K562 (cell line): Measurements from ENCODE around the gene SSTR5. TPM values are rescaled to one million over a fixed set of nuclear protein-coding genes. Genes with fewer than 3 reads are reported as not detected.

ENCODE experiments used
- ATAC-seq: fragments of 200-7000 bp; cut with Tn5 transposase; 3 replicates; pipeline ENCODE4 v1.9.1; 2020; ENCODE audit warnings: moderate library complexity
- BruUV-seq: library from RNA; stranded (reverse); fragments of 400-500 nt; replicated peaks from 2 replicates; lab custom pipeline; 2021; lab: Mats Ljungman, UMichigan
- CTCF ChIA-PET: fragments of 300-600 bp; formaldehyde crosslinking; extraction: SDS; loops from one replicate; lab custom pipeline; 2021; ENCODE audit warnings: low intra/inter-chr PET ratio; lab: Yijun Ruan, JAX
- POLR2A ChIA-PET: fragments of 300-600, 350-650 bp; sonication (Branson Sonifier 250); formaldehyde crosslinking; extraction: SDS; loops from one replicate; lab custom pipeline; 2021; ENCODE audit warnings: antibody characterized with exemption, inconsistent platforms; lab: Yijun Ruan, JAX
- DNase-seq, 4 experiments: peaks; one replicate each; pipeline versions ENCODE4 v3.0.0 to v3.0.0-alpha.2; 2011 to 2018; ENCODE audit warnings: low spot score in 3 of 4, mixed read lengths in 3 of 4; ENCODE audit errors: extremely low read depth in 1 of 4
- FAIRE-seq: peaks from 2 replicates; lab custom pipeline; 2011; peaks lifted over from hg19 to GRCh38; lab: Jason Lieb, UNC
- H2AFZ ChIP-seq: 2 replicates; pipeline ENCODE4 v1.6.0; 2011; ENCODE audit warnings: low read depth, low read length, control low read depth, inconsistent platforms
- H3K27ac ChIP-seq: fragments of 200-600 bp; 3 replicates; pipeline ENCODE4 v1.8.0; 2011; ENCODE audit warnings: low read depth, mild to moderate bottlenecking, control low read depth, inconsistent platforms, low read length, moderate library complexity, mixed read lengths; ENCODE audit errors: extremely low read depth
- H3K27me3 ChIP-seq, 2 experiments: fragments of 300-600 bp in 1 of 2; 2 replicates in 1 of 2; 3 replicates in 1 of 2; pipeline versions ENCODE4 v1.6.0 to v1.8.0; 2011; ENCODE audit warnings: inconsistent platforms in 2 of 2, low read length in 2 of 2, mild to moderate bottlenecking in 1 of 2, mixed read lengths in 1 of 2, moderate library complexity in 1 of 2; ENCODE audit not compliant: control insufficient read depth in 2 of 2, insufficient read depth in 2 of 2
- H3K36me3 ChIP-seq: fragments of 300-600 bp; 3 replicates; pipeline ENCODE4 v1.8.0; 2011; ENCODE audit warnings: mild to moderate bottlenecking, low read length, inconsistent platforms; ENCODE audit not compliant: control insufficient read depth, insufficient read depth
- H3K4me1 ChIP-seq, 2 experiments: fragments of 200-600 bp in 1 of 2; replicated peaks in 1 of 2; 2 replicates in 1 of 2; 3 replicates in 1 of 2; pipeline versions ENCODE4 v1.5.1 to v1.8.0; 2011; ENCODE audit warnings: inconsistent platforms in 2 of 2, low read length in 2 of 2, mild to moderate bottlenecking in 1 of 2, mixed read lengths in 1 of 2, moderate library complexity in 1 of 2; ENCODE audit not compliant: control insufficient read depth in 2 of 2, insufficient read depth in 2 of 2
- H3K4me2 ChIP-seq: 2 replicates; pipeline ENCODE4 v1.6.1; 2011; ENCODE audit warnings: low read length, control low read depth, inconsistent platforms, mixed read lengths; ENCODE audit not compliant: insufficient read depth
- H3K4me3 ChIP-seq: fragments of 200-600 bp; sonication (generic), shearing (Covaris generic); 2 replicates; pipeline ENCODE4 v1.5.1; 2016; ENCODE audit warnings: control low read depth, inconsistent platforms
- H3K79me2 ChIP-seq: fragments of 200-600 bp; 3 replicates; pipeline ENCODE4 v1.8.0; 2011; ENCODE audit warnings: low read length, inconsistent platforms; ENCODE audit not compliant: control insufficient read depth, insufficient read depth
- H3K9ac ChIP-seq, 2 experiments: 2 replicates each; pipeline versions ENCODE4 v1.6.0 to v1.6.1; 2011; ENCODE audit warnings: low read depth in 2 of 2, low read length in 2 of 2, control low read depth in 1 of 2, inconsistent platforms in 1 of 2, mild to moderate bottlenecking in 1 of 2, mixed read lengths in 1 of 2; ENCODE audit not compliant: insufficient read depth in 1 of 2
- H3K9me1 ChIP-seq: one replicate; pipeline ENCODE4 v1.6.0; 2011; ENCODE audit warnings: inconsistent platforms, mild to moderate bottlenecking, low read length, moderate library complexity; ENCODE audit not compliant: control insufficient read depth, insufficient read depth
- H3K9me3 ChIP-seq: replicated peaks from 2 replicates; pipeline ENCODE4 v1.5.1; 2011; ENCODE audit warnings: low read depth, low read length, inconsistent platforms; ENCODE audit not compliant: control insufficient read depth, insufficient read depth
- H4K20me1 ChIP-seq: replicated peaks from 2 replicates; pipeline ENCODE4 v1.6.1; 2011; ENCODE audit warnings: low read length, inconsistent platforms, mixed read lengths; ENCODE audit not compliant: control insufficient read depth, insufficient read depth
- DMBX1 ChIP-seq: fragments of 250-450 bp; sonication (Bioruptor Pico); IDR thresholded peaks from 2 replicates; pipeline ENCODE4 v1.8.0; 2022; ENCODE audit warnings: inconsistent platforms, mild to moderate bottlenecking, moderate library complexity, borderline replicate concordance
- ETV6 ChIP-seq, 3 experiments: fragments of 150-350 bp in 1 of 3; sonication (generic) in 1 of 3; formaldehyde crosslinking in 1 of 3; IDR thresholded peaks; 2 replicates each; pipeline versions ENCODE4 v1.6.1 to v1.8.0; 2014 to 2022; ENCODE audit warnings: borderline replicate concordance in 2 of 3, low read depth in 2 of 3, antibody characterized with exemption in 1 of 3, low read length in 1 of 3, mild to moderate bottlenecking in 1 of 3, missing genetic modification reagents in 1 of 3
- HDAC3 ChIP-seq: fragments of 450-650 bp; IDR thresholded peaks from 2 replicates; pipeline ENCODE4 v1.6.1; 2018; ENCODE audit warnings: borderline replicate concordance, mild to moderate bottlenecking, moderate library complexity; ENCODE audit not compliant: partially characterized antibody
- HMG20A ChIP-seq: fragments of 450-650 bp; formaldehyde crosslinking; conservative IDR thresholded peaks from 2 replicates; pipeline ENCODE4 v1.4.0; 2020; ENCODE audit warnings: mild to moderate bottlenecking, mixed read lengths
- SUPT5H ChIP-seq: fragments of 450-650 bp; IDR thresholded peaks from 2 replicates; pipeline ENCODE4 v1.6.1; 2016
- ZNF12 ChIP-seq: sonication (generic); formaldehyde crosslinking; IDR thresholded peaks from 2 replicates; pipeline ENCODE4 v1.4.0; 2020; ENCODE audit warnings: mild to moderate bottlenecking, missing genetic modification reagents
- WGBS: fragments of 100-300 bp; shearing (Covaris generic); methylation state at CpG from one replicate; pipeline ENCODE4 v1.1.6; 2016; ENCODE audit warnings: low coverage, mixed read lengths; ENCODE audit not compliant: insufficient coverage; ENCODE audit errors: missing lambda C conversion rate; 5-methylcytosine and 5-hydroxymethylcytosine counted together
- in situ Hi-C: fragments of 300-500 bp; cut with MboI; formaldehyde crosslinking; loops from 4 replicates; pipeline ENCODE4 v1.15.0; 2018; ENCODE audit warnings: inconsistent platforms, mixed read lengths
- intact Hi-C: fragments of 100-400 bp; cut with micrococcal nuclease; formaldehyde crosslinking; loops from 2 replicates; pipeline ENCODE4 v1.14.2; 2022
- polyA plus RNA-seq, 8 experiments: library from polyadenylated mRNA; depleted of rRNA in 4 of 8; stranded (reverse) in 5 of 8; unstranded in 3 of 8; fragments of >200 nt; fragmentation: Nextera tagmentation in 2 of 8; fragmentation: Illumina TruSeq in 1 of 8; extraction: Ambion mirVana in 2 of 8; extraction: Trizol in 1 of 8; gene quantifications; 2 replicates each; pipeline versions ENCODE4 v1.2.1 to v1.2.3, GENCODE V29; 2011 to 2014; ENCODE audit warnings: inconsistent platforms in 1 of 8, missing spikeins in 1 of 8
- total RNA-seq, 7 experiments: library from RNA; depleted of rRNA in 6 of 7; stranded (reverse); fragments of >200 nt in 6 of 7; fragmentation: Illumina TruSeq in 2 of 7; extraction: Trizol in 2 of 7; gene quantifications; 2 replicates each; pipeline versions ENCODE4 v1.2.1 to v1.2.3, GENCODE V29; 2011 to 2021; ENCODE audit warnings: low replicate concordance in 1 of 7
- TF ChIP-seq, protein P1 (sequence below): sonication (generic); formaldehyde crosslinking; IDR thresholded peaks from 2 replicates; pipeline ENCODE4 v1.8.0; 2022; ENCODE audit warnings: missing genetic modification reagents, mild to moderate bottlenecking, borderline replicate concordance
- TF ChIP-seq, protein P2 (sequence below): sonication (generic); IDR thresholded peaks from 2 replicates; pipeline ENCODE4 v1.6.1; 2016
- TF ChIP-seq, protein P3 (sequence below): sonication (generic); formaldehyde crosslinking; IDR thresholded peaks from 2 replicates; pipeline ENCODE4 v1.8.0; 2022; ENCODE audit warnings: mild to moderate bottlenecking, missing genetic modification reagents

The SSTR5 gene
- total and polyA plus RNA-seq, 9 of the 15 experiments (the other 6 are each of a cell fraction or from before 2014, with no cell fraction given), result not detected

DNA sequence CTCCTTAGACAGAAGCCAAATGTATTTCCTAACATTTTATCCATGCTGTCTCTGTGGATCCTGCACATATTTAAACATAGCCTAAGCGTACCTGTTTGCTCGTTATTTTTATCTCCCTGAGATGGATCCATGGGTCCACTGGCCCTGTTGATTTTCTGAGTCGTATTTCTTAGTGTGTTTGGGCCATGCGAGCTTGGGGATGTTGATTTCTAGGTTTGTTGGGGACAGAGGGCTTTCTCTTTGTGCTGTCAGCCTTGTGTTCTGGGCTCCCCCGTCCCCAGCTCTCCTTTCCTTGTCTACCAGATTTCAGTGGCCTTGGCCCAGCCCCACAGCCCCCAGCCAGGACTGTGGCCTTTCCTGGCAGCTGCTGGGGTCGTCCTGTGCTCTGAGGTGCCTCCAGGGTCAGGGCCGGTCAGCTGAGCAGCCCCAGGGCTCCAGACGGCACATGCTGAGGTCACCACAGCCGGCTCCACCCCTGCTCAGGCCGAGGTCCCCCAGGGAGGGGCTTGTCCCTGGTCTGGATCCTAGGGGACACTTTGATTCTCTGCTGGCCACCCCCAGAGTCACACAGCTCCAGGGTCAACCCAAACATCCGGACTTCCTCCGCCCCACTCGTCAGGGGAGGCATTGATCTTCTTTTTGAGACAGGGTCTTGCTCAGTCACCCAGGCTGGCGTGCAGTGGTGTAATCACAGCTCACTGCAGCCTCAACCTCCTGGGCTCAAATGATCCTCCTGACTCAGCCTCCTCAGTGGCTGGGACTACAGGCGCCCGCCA lies 4.4 kb downstream of the SSTR5 start:
- H3K4me3 ChIP-seq, result no peak overlapping the region
- ATAC-seq, result no peak
- no peak overlapping the region for H2AFZ ChIP-seq
- H3K9ac ChIP-seq, result no peak overlapping the region
- no peaks in the 10 kb centered on the region for H3K79me2 ChIP-seq
- intact Hi-C loops (no loop called here), in situ Hi-C loops (no loop called here)
- no peak overlapping the region for H3K27ac ChIP-seq
- WGBS, result 2% methylated on average over 16 of the region's 16 CpGs
- no peaks in the 10 kb centered on the region; the same call in 1 of the 2 replicates for H4K20me1 ChIP-seq
- H3K4me1 ChIP-seq, result peaks cover 0 to 21% of the 10 kb centered on the region in 2 experiments; a peak in 1 of 5 replicates
- DNase-seq, result no peak
- H3K4me2 ChIP-seq, result no peak overlapping the region
- no peaks in the 10 kb centered on the region for H3K36me3 ChIP-seq
- POLR2A ChIA-PET, result interaction anchor here (0.6 kb wide), 1 partner anchor 63 kb away, joined by 3 read pairs; no protein-coding TSS in a partner anchor
- TF ChIP-seq HMG20A (CRISPR knock-in tag) (no peak), ETV6 (IDR thresholded peaks at IDR 0.05; ENCODE audit: borderline replicate concordance in 1 of 2, low read depth in 2 of 2, low read length in 1 of 2) (no peak), ETV6 (CRISPR knock-in tag; IDR thresholded peaks at IDR 0.05; ENCODE audit: borderline replicate concordance) (no peak), SUPT5H (no peak), DMBX1 (CRISPR knock-in tag) (no peak), HDAC3 (no peak), ZNF12 (CRISPR knock-in tag) (no peak)
- TF ChIP-seq, protein P1, sequence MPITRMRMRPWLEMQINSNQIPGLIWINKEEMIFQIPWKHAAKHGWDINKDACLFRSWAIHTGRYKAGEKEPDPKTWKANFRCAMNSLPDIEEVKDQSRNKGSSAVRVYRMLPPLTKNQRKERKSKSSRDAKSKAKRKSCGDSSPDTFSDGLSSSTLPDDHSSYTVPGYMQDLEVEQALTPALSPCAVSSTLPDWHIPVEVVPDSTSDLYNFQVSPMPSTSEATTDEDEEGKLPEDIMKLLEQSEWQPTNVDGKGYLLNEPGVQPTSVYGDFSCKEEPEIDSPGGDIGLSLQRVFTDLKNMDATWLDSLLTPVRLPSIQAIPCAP (CRISPR knock-in tag), result no peak
- TF ChIP-seq, protein P2, sequence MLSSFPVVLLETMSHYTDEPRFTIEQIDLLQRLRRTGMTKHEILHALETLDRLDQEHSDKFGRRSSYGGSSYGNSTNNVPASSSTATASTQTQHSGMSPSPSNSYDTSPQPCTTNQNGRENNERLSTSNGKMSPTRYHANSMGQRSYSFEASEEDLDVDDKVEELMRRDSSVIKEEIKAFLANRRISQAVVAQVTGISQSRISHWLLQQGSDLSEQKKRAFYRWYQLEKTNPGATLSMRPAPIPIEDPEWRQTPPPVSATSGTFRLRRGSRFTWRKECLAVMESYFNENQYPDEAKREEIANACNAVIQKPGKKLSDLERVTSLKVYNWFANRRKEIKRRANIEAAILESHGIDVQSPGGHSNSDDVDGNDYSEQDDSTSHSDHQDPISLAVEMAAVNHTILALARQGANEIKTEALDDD, result no peak
- TF ChIP-seq, protein P3, sequence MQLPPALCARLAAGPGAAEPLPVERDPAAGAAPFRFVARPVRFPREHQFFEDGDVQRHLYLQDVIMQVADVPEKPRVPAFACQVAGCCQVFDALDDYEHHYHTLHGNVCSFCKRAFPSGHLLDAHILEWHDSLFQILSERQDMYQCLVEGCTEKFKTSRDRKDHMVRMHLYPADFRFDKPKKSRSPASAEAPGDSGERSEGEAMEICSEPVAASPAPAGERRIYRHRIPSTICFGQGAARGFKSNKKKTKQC (CRISPR knock-in tag), result no peak
- H3K27me3 ChIP-seq, result peaks cover 6 to 56% of the 10 kb centered on the region in 2 experiments; a peak in 4 of 5 replicates
- H3K9me3 ChIP-seq, result no peaks in the 10 kb centered on the region
- CTCF ChIA-PET, result no interaction called here
- no TSS peak for BruUV-seq
- no peak for FAIRE-seq
- no peaks in the 10 kb centered on the region for H3K9me1 ChIP-seq
